ENCODE results near the gene NKAPL. TPM values are rescaled to one million over a fixed set of nuclear protein-coding genes. Genes with fewer than 3 reads are reported as not detected.

The NKAPL gene
- total and polyA plus RNA-seq, 10 of the 15 experiments (the other 5 are each of a cell fraction or from before 2014, with no cell fraction given), result 0.10 to 0.48 (median 0.19) TPM; not detected in 1

GRCh38 chr6:28281288-28282064, 22.4 kb downstream of the NKAPL start, which contains the start of gene PGBD1:
PGBD1 (plus strand) TSS chr6:28281572; CDS start chr6:28283814, 2,242 bp downstream.
- DNase-seq (ENCODE audit: low read depth, low spot score), result no peak
- in situ Hi-C loops (cut with MboI) (no loop called here), intact Hi-C loops (cut with micrococcal nuclease; ENCODE audit: unreplicated experiment) (loop anchor here (5.0 kb wide), 1 partner anchor 66 kb away; the partner anchor contains the start of gene ZKSCAN3)
- ChIA-PET CTCF (interaction anchor here (0.9 kb wide), 1 partner anchor 75 kb away, joined by 3 read pairs; no protein-coding TSS in a partner anchor), POLR2A (interaction anchor here (0.5 to 1.3 kb wide), 6 partner anchors 14 to 91 kb away, joined by 3 to 6 read pairs (median 4); partner anchors contain the start of genes ZKSCAN4 and ZSCAN31), SMC1A (ENCODE audit: uncharacterized antibody, unreplicated experiment) (interaction anchor here (1.0 to 4.9 kb wide), 8 partner anchors 10 to 74 kb away, joined by 3 to 27 read pairs (median 5); partner anchors contain the start of genes ZKSCAN3, ZKSCAN4, ZSCAN26 and ZSCAN31), RAD21 (ENCODE audit: unreplicated experiment) (interaction anchor here (0.9 to 3.2 kb wide), 4 partner anchors 14 to 140 kb away, joined by 3 to 14 read pairs (median 6); partner anchors contain the start of genes ZKSCAN3, ZKSCAN8 and ZSCAN26)
- Histone ChIP-seq H3K27ac (ENCODE audit: control insufficient read depth, insufficient read depth) (no peak within 1 kb of the TSS; the same call in 1 of the 2 replicates), H4K20me1 (ENCODE audit: control insufficient read depth, insufficient read depth) (no peaks in the 10 kb centered on the region), H2AFZ (ENCODE audit: control insufficient read depth, low read depth, low read length) (peak within 1 kb of the TSS; percentile 88), H3K4me2 (ENCODE audit: control insufficient read depth, insufficient read depth) (peak within 1 kb of the TSS; percentile 85), H3K4me3 (peak within 1 kb of the TSS; percentile 71), H3K9ac (ENCODE audit: control insufficient read depth, insufficient read depth, low read length) (peak within 1 kb of the TSS; percentile 69), H3K9me3 (replicated peaks; ENCODE audit: control insufficient read depth, insufficient read depth, low read length) (peaks cover 1% of the 10 kb centered on the region; the same call in 1 of the 3 replicates), H3K27me3 (replicated peaks in 1 of 2; ENCODE audit: control insufficient read depth in 2 of 2, insufficient read depth in 2 of 2, low read length in 1 of 2) (no peaks in the 10 kb centered on the region), H3K79me2 (ENCODE audit: control insufficient read depth, insufficient read depth, low read length) (no peaks in the 10 kb centered on the region), H3K36me3 (ENCODE audit: control insufficient read depth in 2 of 2, insufficient read depth in 2 of 2, low read length in 1 of 2) (peaks cover 0 to 2% of the 10 kb centered on the region in 2 experiments; a peak in 2 of 4 replicates), H3K4me1 (ENCODE audit: control insufficient read depth, insufficient read depth, low read length) (no peaks in the 10 kb centered on the region)
- 1% methylated on average over 50 of the region's 50 CpGs for WGBS (ENCODE audit: insufficient coverage, insufficient replicate concordance, low lambda C conversion rate, missing lambda C conversion rate)
- peak; percentile 97 for ATAC-seq
- no TSS peak for BruUV-seq (replicated peaks)
- no peak for FAIRE-seq
- TF ChIP-seq E2F8 (IDR thresholded peaks at IDR 0.05; ENCODE audit: low read depth, partially characterized antibody) (no peak), RELA (IDR thresholded peaks at IDR 0.05; ENCODE audit: borderline replicate concordance, partially characterized antibody) (no peak), MXI1 (IDR thresholded peaks at IDR 0.05; ENCODE audit: low read depth, low read length) (no peak), E4F1 (IDR thresholded peaks at IDR 0.05; ENCODE audit: borderline replicate concordance, partially characterized antibody) (no peak), TCF12 (IDR thresholded peaks at IDR 0.05; ENCODE audit: low read depth, low read length) (peak; percentile 42; the same call in 1 of the 2 replicates), MAX (IDR thresholded peaks at IDR 0.05; ENCODE audit: low read depth, low read length) (no peak), CREM (IDR thresholded peaks at IDR 0.05; ENCODE audit: low read depth) (peak; percentile 34; the same call in 1 of the 2 replicates), ETV6 (conservative IDR thresholded peaks at IDR 0.05 in 1 of 2, IDR thresholded peaks at IDR 0.05 in 1 of 2; ENCODE audit: borderline replicate concordance in 1 of 2, low read depth in 1 of 2) (no peak), MYB (IDR thresholded peaks at IDR 0.05; ENCODE audit: borderline replicate concordance, low read depth, low read length) (no peak), WRNIP1 (IDR thresholded peaks at IDR 0.05; ENCODE audit: borderline replicate concordance, low read depth, low read length) (no peak), PRDM15 (CRISPR knock-in tag; IDR thresholded peaks at IDR 0.05) (no peak)
